K562 (cell line): ENCODE results near the gene SLC4A2. TPM values are rescaled to one million over a fixed set of nuclear protein-coding genes. Genes with fewer than 3 reads are reported as not detected.

ENCODE experiments used
- BMI1 ChIP-seq: fragments of 150-350 bp; IDR thresholded peaks from 2 replicates; pipeline ENCODE4 v1.6.1; 2014; ENCODE audit warnings: low read length
- ELF1 ChIP-seq: fragments of 200-800 bp; sonication (Bioruptor generic); IDR thresholded peaks from 2 replicates; pipeline ENCODE4 v1.6.1; 2016; ENCODE audit warnings: missing genetic modification characterization, missing compliant biosample characterization
- ESRRB ChIP-seq: fragments of 250-450 bp; sonication (Bioruptor Pico); IDR thresholded peaks from 2 replicates; pipeline ENCODE4 v1.5.0; 2020; ENCODE audit warnings: mild to moderate bottlenecking, moderate library complexity, borderline replicate concordance
- HMG20B ChIP-seq: fragments of 250-450 bp; sonication (Bioruptor Pico); IDR thresholded peaks from 2 replicates; pipeline ENCODE4 v1.5.0; 2021; ENCODE audit warnings: mild to moderate bottlenecking
- MCM5 ChIP-seq: fragments of 450-650 bp; IDR thresholded peaks from 2 replicates; pipeline ENCODE4 v1.6.1; 2016; ENCODE audit warnings: low read depth
- MXI1 ChIP-seq: IDR thresholded peaks from 2 replicates; pipeline ENCODE4 v1.6.1; 2011; ENCODE audit warnings: low read depth, mild to moderate bottlenecking, improper control_type of control experiment, low read length
- NCOA2 ChIP-seq, 2 experiments: fragments of 450-650 bp; IDR thresholded peaks; 2 replicates each; pipeline ENCODE4 v1.6.1; 2018; ENCODE audit warnings: mild to moderate bottlenecking in 2 of 2, moderate library complexity in 1 of 2; ENCODE audit not compliant: partially characterized antibody in 2 of 2
- NR2F6 ChIP-seq: fragments of 450-650 bp; formaldehyde crosslinking; IDR thresholded peaks from 2 replicates; pipeline ENCODE4 v1.4.0; 2020; ENCODE audit warnings: mild to moderate bottlenecking
- POLR2G ChIP-seq: fragments of 200-400 bp; formaldehyde crosslinking; IDR thresholded peaks from 2 replicates; pipeline ENCODE4 v1.6.1; 2017; ENCODE audit warnings: low read depth, mild to moderate bottlenecking, antibody characterized with exemption, low read length, moderate library complexity
- RBBP5 ChIP-seq: fragments of 200-600 bp; sonication (generic); IDR thresholded peaks from 2 replicates; pipeline ENCODE4 v1.6.1; 2012; ENCODE audit warnings: borderline replicate concordance, mild to moderate bottlenecking, low read length, control low read depth, inconsistent platforms; ENCODE audit not compliant: insufficient read depth, poor library complexity, severe bottlenecking
- RHOXF2B ChIP-seq: fragments of 250-450 bp; sonication (Bioruptor Pico); conservative IDR thresholded peaks from 2 replicates; pipeline ENCODE4 v1.5.1; 2021
- TCFL5 ChIP-seq: fragments of 250-450 bp; sonication (Bioruptor Pico); conservative IDR thresholded peaks from 2 replicates; pipeline ENCODE4 v1.6.1; 2021; ENCODE audit warnings: mild to moderate bottlenecking, moderate library complexity, matching md5 sums
- XRCC3 ChIP-seq: fragments of 450-650 bp; IDR thresholded peaks from 2 replicates; pipeline ENCODE4 v1.6.1; 2017; ENCODE audit warnings: mild to moderate bottlenecking, moderate library complexity
- ZKSCAN1 ChIP-seq: fragments of 150-350 bp; IDR thresholded peaks from 2 replicates; pipeline ENCODE4 v1.6.1; 2016; ENCODE audit warnings: low read depth, low read length
- ZNF121 ChIP-seq: sonication (generic); formaldehyde crosslinking; conservative IDR thresholded peaks from 2 replicates; pipeline ENCODE4 v1.8.0; 2022; ENCODE audit warnings: missing genetic modification reagents
- ZNF316 ChIP-seq: fragments of 450-650 bp; IDR thresholded peaks from 2 replicates; pipeline ENCODE4 v1.6.1; 2016
- ZNF76 ChIP-seq: fragments of 250-450 bp; sonication (Bioruptor Pico); IDR thresholded peaks from 2 replicates; pipeline ENCODE4 v1.4.0; 2020; ENCODE audit warnings: mild to moderate bottlenecking, moderate library complexity, borderline replicate concordance
- ZNF766 ChIP-seq: fragments of 200-800 bp; sonication (Bioruptor generic); conservative IDR thresholded peaks from 2 replicates; pipeline ENCODE4 v1.6.1; 2016; ENCODE audit warnings: missing genetic modification characterization, missing compliant biosample characterization
- polyA plus RNA-seq, 8 experiments: library from polyadenylated mRNA; depleted of rRNA in 4 of 8; stranded (reverse) in 5 of 8; unstranded in 3 of 8; fragments of >200 nt; fragmentation: Nextera tagmentation in 2 of 8; fragmentation: Illumina TruSeq in 1 of 8; extraction: Ambion mirVana in 2 of 8; extraction: Trizol in 1 of 8; gene quantifications; 2 replicates each; pipeline versions ENCODE4 v1.2.1 to v1.2.3, GENCODE V29; 2011 to 2014; ENCODE audit warnings: inconsistent platforms in 1 of 8, missing spikeins in 1 of 8
- total RNA-seq, 7 experiments: library from RNA; depleted of rRNA in 6 of 7; stranded (reverse); fragments of >200 nt in 6 of 7; fragmentation: Illumina TruSeq in 2 of 7; extraction: Trizol in 2 of 7; gene quantifications; 2 replicates each; pipeline versions ENCODE4 v1.2.1 to v1.2.3, GENCODE V29; 2011 to 2021; ENCODE audit warnings: low replicate concordance in 1 of 7
- TF ChIP-seq, protein P1 (sequence below): fragments of 450-650 bp; IDR thresholded peaks from 2 replicates; pipeline ENCODE4 v1.6.1; 2016; ENCODE audit warnings: low read depth
- TF ChIP-seq, protein P2 (sequence below): fragments of 250-450 bp; sonication (Bioruptor Pico); IDR thresholded peaks from 2 replicates; pipeline ENCODE4 v1.4.0; 2020; ENCODE audit warnings: mild to moderate bottlenecking, moderate library complexity

SLC4A2 gene
- total and polyA plus RNA-seq, 9 of the 15 experiments (the other 6 are each of a cell fraction or from before 2014, with no cell fraction given) = 11.4 to 375 (median 130) TPM

DNA sequence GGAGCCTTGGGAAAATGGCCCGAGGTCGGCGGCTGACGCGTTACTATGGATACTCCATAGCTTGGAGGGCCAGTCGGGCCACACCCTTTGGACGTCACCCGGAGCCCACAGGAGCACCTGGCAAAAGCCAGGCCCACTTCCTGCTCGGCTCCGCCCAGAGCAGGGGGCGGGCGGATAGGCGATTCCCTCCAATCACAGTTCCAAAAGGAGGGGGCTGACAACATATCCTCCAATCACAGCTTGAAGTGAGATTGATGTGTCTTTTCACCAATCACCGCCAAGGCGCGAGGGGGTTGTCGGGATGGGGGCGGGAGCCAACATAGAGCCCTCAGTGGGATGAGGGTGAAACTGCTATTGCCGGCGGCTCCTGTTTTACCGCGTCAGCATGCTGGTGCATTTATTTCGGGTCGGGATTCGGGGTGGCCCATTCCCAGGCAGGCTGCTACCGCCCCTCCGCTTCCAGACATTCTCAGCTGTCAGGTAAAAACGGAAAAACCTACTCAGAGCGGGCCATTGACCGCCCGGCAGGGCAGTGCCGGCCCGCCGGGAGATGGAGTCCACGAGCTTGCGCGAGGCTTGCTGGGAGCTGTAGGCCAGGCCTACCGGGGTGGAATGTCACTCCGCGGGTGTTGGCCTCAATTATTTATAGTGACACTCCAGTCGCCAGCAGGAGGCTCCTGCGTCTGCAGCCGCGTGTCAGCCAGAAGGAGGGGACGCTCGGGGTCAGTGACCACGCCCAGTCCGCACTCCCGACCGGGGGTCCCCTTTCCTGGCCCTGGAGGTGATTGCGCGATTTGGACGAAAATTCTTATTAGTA is 31.1 kb upstream of the SLC4A2 start, which contains the start of gene ABCB8 (continued):
- TF ChIP-seq, protein P1, sequence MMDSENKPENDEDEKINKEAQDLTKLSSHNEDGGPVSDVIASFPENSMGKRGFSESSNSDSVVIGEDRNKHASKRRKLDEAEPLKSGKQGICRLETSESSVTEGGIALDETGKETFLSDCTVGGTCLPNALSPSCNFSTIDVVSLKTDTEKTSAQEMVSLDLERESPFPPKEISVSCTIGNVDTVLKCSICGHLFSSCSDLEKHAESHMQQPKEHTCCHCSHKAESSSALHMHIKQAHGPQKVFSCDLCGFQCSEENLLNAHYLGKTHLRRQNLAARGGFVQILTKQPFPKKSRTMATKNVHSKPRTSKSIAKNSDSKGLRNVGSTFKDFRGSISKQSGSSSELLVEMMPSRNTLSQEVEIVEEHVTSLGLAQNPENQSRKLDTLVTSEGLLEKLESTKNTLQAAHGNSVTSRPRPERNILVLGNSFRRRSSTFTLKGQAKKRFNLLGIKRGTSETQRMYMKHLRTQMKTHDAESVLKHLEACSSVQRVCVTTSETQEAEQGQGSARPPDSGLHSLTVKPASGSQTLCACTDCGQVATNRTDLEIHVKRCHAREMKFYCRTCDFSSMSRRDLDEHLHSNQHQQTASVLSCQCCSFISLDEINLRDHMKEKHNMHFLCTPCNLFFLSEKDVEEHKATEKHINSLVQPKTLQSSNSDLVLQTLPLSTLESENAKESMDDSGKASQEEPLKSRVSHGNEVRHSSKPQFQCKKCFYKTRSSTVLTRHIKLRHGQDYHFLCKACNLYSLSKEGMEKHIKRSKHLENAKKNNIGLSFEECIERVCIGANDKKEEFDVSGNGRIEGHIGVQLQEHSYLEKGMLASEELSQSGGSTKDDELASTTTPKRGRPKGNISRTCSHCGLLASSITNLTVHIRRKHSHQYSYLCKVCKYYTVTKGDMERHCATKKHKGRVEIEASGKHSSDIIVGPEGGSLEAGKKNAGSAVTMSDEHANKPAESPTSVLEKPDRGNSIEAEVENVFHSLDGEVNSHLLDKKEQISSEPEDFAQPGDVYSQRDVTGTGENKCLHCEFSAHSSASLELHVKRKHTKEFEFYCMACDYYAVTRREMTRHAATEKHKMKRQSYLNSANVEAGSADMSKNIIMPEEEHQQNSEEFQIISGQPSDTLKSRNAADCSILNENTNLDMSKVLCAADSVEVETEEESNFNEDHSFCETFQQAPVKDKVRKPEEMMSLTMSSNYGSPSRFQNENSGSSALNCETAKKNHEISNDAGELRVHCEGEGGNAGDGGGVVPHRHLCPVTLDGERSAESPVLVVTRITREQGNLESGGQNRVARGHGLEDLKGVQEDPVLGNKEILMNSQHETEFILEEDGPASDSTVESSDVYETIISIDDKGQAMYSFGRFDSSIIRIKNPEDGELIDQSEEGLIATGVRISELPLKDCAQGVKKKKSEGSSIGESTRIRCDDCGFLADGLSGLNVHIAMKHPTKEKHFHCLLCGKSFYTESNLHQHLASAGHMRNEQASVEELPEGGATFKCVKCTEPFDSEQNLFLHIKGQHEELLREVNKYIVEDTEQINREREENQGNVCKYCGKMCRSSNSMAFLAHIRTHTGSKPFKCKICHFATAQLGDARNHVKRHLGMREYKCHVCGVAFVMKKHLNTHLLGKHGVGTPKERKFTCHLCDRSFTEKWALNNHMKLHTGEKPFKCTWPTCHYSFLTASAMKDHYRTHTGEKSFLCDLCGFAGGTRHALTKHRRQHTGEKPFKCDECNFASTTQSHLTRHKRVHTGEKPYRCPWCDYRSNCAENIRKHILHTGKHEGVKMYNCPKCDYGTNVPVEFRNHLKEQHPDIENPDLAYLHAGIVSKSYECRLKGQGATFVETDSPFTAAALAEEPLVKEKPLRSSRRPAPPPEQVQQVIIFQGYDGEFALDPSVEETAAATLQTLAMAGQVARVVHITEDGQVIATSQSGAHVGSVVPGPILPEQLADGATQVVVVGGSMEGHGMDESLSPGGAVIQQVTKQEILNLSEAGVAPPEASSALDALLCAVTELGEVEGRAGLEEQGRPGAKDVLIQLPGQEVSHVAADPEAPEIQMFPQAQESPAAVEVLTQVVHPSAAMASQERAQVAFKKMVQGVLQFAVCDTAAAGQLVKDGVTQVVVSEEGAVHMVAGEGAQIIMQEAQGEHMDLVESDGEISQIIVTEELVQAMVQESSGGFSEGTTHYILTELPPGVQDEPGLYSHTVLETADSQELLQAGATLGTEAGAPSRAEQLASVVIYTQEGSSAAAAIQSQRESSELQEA = no peak
- TF ChIP-seq RHOXF2B (CRISPR knock-in tag) (no peak), NR2F6 (no peak), HMG20B (no peak), MXI1 (peak; percentile 93), POLR2G (peak; percentile 95), BMI1 (peak; percentile 69; the same call in 1 of the 2 replicates), ZNF316 (peak; percentile 72), TCFL5 (no peak), MCM5 (no peak), NCOA2 (IDR thresholded peaks at IDR 0.05; ENCODE audit: partially characterized antibody in 2 of 2) (no peak), ESRRB (CRISPR knock-in tag) (no peak), ZNF121 (no peak), XRCC3 (no peak), RBBP5 (peak; percentile 75), ELF1 (peak; percentile 95), ZNF76 (CRISPR knock-in tag) (peak; percentile 83), ZNF766 (peak; percentile 93), ZKSCAN1 (peak; percentile 47; the same call in 1 of the 2 replicates)
- TF ChIP-seq, protein P2, sequence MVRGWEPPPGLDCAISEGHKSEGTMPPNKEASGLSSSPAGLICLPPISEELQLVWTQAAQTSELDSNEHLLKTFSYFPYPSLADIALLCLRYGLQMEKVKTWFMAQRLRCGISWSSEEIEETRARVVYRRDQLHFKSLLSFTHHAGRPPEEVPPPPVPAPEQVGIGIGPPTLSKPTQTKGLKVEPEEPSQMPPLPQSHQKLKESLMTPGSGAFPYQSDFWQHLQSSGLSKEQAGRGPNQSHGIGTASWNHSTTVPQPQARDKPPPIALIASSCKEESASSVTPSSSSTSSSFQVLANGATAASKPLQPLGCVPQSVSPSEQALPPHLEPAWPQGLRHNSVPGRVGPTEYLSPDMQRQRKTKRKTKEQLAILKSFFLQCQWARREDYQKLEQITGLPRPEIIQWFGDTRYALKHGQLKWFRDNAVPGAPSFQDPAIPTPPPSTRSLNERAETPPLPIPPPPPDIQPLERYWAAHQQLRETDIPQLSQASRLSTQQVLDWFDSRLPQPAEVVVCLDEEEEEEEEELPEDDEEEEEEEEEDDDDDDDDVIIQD (CRISPR knock-in tag) = 0 out of 2 replicates have a peak, but pooled peaks have one; percentile 34
